Erythroblast (primary cell): Measurements from ENCODE around the gene PLEKHH1.
"Not testable (repeated sequence)": the region's sequence is repeated elsewhere in the genome, so short reads cannot be mapped to it uniquely, and the experiment has no call there.

ENCODE experiments used
- GATA1 ChIP-seq: IDR thresholded peaks from 2 replicates; pipeline ENCODE4 v1.6.1; 2011; ENCODE audit warnings: low read depth, mild to moderate bottlenecking, control low read depth, low read length, moderate library complexity
- POLR2A ChIP-seq: IDR thresholded peaks from 2 replicates; pipeline ENCODE4 v1.6.1; 2011; ENCODE audit warnings: mild to moderate bottlenecking, low read length

- not testable (repeated sequence) for TF ChIP-seq POLR2A, GATA1
Measured at GRCh38 chr14:67593650-67594049, 60.6 kb downstream of the PLEKHH1 start.
